Activated naive CD8-positive, alpha-beta T cell (primary cell): ENCODE measurements around the gene MED13.
A peak's percentile ranks its signal among the peaks of the same experiment; 100 is the strongest.

Experiments used
- H3K27ac Mint-ChIP-seq: one replicate; pipeline ENCODE4 v1.8.0; 2021; ENCODE audit warnings: mixed read lengths
- H3K27me3 Mint-ChIP-seq: one replicate; pipeline ENCODE4 v1.8.0; 2021; ENCODE audit warnings: mixed read lengths
- H3K36me3 Mint-ChIP-seq: one replicate; pipeline ENCODE4 v1.8.0; 2021; ENCODE audit warnings: mixed read lengths
- H3K4me1 Mint-ChIP-seq: one replicate; pipeline ENCODE4 v1.8.0; 2021; ENCODE audit warnings: low read depth, mixed read lengths
- H3K4me3 Mint-ChIP-seq: one replicate; pipeline ENCODE4 v1.8.0; 2021; ENCODE audit warnings: mild to moderate bottlenecking, mixed read lengths
- H3K9me3 Mint-ChIP-seq: one replicate; pipeline ENCODE4 v1.8.0; 2021; ENCODE audit warnings: low read depth, mixed read lengths

MED13 gene

DNA sequence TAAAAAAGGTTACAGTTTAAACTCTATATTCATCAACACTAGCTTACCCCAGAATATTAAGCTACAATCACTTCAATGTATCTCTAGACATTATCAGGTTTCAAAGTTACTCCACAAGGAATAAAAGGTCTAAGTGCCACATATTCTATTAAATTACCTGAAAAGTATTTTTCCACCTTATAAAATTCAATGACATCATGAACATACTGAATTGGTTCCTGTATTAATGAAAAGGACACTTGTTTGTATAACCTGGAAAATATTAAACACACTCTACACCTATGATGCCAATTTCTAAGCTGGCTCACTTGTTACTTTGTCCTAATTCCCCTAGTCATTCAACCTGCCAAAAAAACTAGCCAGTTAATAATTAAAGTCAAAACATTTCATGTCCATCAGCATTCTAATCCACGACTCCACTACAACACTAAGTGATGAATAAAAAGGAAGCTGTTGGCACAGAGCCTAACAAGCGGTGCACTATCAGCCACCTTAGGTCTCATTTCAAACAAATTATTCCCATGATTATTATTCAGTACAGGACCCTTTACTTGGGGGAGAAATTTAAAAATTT is 12.2 kb downstream of the MED13 start:
- H3K9me3 Mint-ChIP-seq: no peaks in the 10 kb centered on the region
- H3K27me3 Mint-ChIP-seq: no peaks in the 10 kb centered on the region
- H3K4me3 Mint-ChIP-seq: no peak overlapping the region
- H3K36me3 Mint-ChIP-seq: peaks cover 4% of the 10 kb centered on the region
- H3K4me1 Mint-ChIP-seq: peaks cover 66% of the 10 kb centered on the region
- H3K27ac Mint-ChIP-seq: peak overlapping the region; percentile 28

DNA sequence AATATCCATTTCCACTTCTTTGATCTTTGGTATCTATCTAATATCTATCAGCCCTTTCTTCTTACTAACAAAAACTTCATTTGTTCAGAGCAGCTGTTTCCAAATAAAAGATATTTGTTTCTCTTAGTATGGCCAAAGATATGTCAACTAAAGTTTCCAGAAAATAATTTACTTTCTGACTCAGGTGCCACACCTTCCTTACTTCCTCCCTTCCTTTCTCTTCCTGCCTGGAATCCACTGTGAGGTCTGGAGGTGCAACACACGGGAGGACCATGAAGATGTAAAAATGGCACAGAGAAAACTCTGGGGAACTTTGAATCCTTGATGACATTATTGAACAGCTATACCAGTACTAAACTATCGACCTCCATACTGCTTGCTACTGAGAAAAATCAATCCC is 14.0 kb downstream of the MED13 start:
- Mint-ChIP-seq H3K4me3 (no peak overlapping the region), H3K27ac (peak overlapping the region; percentile 10), H3K36me3 (peaks cover 6% of the 10 kb centered on the region), H3K9me3 (no peaks in the 10 kb centered on the region), H3K4me1 (peaks cover 56% of the 10 kb centered on the region), H3K27me3 (no peaks in the 10 kb centered on the region)

- Mint-ChIP-seq H3K9me3 (no peaks in the 10 kb centered on the region), H3K4me3 (no peak overlapping the region), H3K27me3 (no peaks in the 10 kb centered on the region), H3K27ac (peak overlapping the region; percentile 25), H3K4me1 (peaks cover 59% of the 10 kb centered on the region), H3K36me3 (peaks cover 8% of the 10 kb centered on the region)
These were observed 15.8 kb downstream of the MED13 start for GRCh38 chr17:62049299-62049698.

GRCh38 chr17:62048262-62048661 is 16.8 kb downstream of the MED13 start:
- H3K4me1 Mint-ChIP-seq: peaks cover 62% of the 10 kb centered on the region
- H3K36me3 Mint-ChIP-seq: peaks cover 8% of the 10 kb centered on the region
- H3K4me3 Mint-ChIP-seq: no peak overlapping the region
- H3K9me3 Mint-ChIP-seq: no peaks in the 10 kb centered on the region
- no peaks in the 10 kb centered on the region for H3K27me3 Mint-ChIP-seq
- no peak overlapping the region for H3K27ac Mint-ChIP-seq

DNA sequence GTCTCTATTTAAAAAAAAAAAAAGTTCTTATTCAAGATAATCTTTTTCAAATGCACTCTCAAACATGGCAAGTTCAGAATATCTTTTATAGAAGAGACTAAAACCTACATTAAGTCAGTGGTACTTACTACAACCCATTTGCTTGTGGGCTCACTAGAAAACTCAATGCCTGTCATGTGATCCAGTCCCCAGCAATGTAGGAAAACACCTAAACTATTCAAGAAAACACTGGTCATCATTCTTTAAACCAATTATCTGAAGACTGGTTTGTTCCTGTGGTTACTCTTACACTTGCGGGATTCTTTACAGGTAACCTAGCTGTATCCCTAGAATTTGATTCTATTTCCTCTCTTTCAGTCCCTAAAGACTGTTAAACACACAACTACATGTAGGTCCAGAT is 19.6 kb downstream of the MED13 start:
- H3K27ac Mint-ChIP-seq: peak overlapping the region; percentile 41
- peaks cover 62% of the 10 kb centered on the region for H3K4me1 Mint-ChIP-seq
- no peak overlapping the region for H3K4me3 Mint-ChIP-seq
- H3K36me3 Mint-ChIP-seq: peaks cover 4% of the 10 kb centered on the region
- no peaks in the 10 kb centered on the region for H3K9me3 Mint-ChIP-seq
- H3K27me3 Mint-ChIP-seq: no peaks in the 10 kb centered on the region

GRCh38 chr17:62045109-62045508 is 20.0 kb downstream of the MED13 start:
- Mint-ChIP-seq H3K9me3 (no peaks in the 10 kb centered on the region), H3K36me3 (peaks cover 4% of the 10 kb centered on the region), H3K4me1 (peaks cover 62% of the 10 kb centered on the region), H3K27me3 (no peaks in the 10 kb centered on the region), H3K4me3 (no peak overlapping the region), H3K27ac (peak overlapping the region; percentile 41)

DNA sequence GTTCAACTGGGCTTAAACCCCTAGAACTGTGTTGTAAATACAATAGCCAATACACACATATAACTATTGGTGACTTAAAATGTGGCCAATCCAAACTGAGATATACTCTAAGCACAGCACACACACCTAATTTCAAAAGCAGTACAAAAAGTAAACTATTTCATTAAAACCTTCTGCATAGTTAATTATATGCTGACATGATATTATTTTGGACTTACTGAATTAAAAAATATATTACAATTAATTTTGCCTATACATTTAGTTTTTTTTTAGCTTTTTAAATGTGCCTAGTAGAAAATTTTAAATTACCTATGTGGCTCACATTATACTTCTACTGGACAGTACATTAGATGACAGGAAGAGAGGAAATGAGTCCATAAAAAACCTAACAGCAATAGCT is 21.5 kb downstream of the MED13 start:
- H3K27ac Mint-ChIP-seq: no peak overlapping the region
- H3K9me3 Mint-ChIP-seq: no peaks in the 10 kb centered on the region
- H3K27me3 Mint-ChIP-seq: no peaks in the 10 kb centered on the region
- H3K36me3 Mint-ChIP-seq: peaks cover 4% of the 10 kb centered on the region
- H3K4me3 Mint-ChIP-seq: no peak overlapping the region
- peaks cover 61% of the 10 kb centered on the region for H3K4me1 Mint-ChIP-seq

DNA sequence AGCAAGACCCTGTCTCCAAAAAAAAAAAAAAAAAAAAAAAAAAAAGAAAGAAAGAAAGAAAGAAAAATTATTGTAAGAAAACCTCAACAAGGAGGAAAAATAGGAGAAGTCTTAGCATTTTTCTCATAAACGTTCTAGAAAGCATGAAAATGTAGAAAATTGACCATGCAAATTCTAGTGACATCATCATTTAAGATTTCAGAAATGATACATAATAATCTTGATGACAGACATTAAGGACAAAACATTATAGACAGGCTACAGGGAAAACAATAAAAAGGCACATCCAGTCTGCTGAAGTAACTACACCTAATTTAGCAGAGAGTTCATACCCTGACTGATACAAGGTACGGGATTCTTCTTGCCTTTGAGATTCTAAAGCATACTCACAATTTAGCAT is 21.9 kb downstream of the MED13 start:
- Mint-ChIP-seq H3K4me3 (no peak overlapping the region), H3K27me3 (no peaks in the 10 kb centered on the region), H3K36me3 (peaks cover 4% of the 10 kb centered on the region), H3K9me3 (no peaks in the 10 kb centered on the region), H3K27ac (no peak overlapping the region), H3K4me1 (peaks cover 60% of the 10 kb centered on the region)

- H3K27ac Mint-ChIP-seq: no peak overlapping the region
- H3K9me3 Mint-ChIP-seq: no peaks in the 10 kb centered on the region
- H3K36me3 Mint-ChIP-seq: no peaks in the 10 kb centered on the region
- no peak overlapping the region for H3K4me3 Mint-ChIP-seq
- no peaks in the 10 kb centered on the region for H3K27me3 Mint-ChIP-seq
- peaks cover 41% of the 10 kb centered on the region for H3K4me1 Mint-ChIP-seq
These were observed 26.8 kb downstream of the MED13 start for GRCh38 chr17:62038248-62038647.

GRCh38 chr17:62033317-62033716 is 31.8 kb downstream of the MED13 start:
- no peaks in the 10 kb centered on the region for H3K9me3 Mint-ChIP-seq
- peaks cover 9% of the 10 kb centered on the region for H3K36me3 Mint-ChIP-seq
- no peak overlapping the region for H3K27ac Mint-ChIP-seq
- H3K27me3 Mint-ChIP-seq: no peaks in the 10 kb centered on the region
- H3K4me3 Mint-ChIP-seq: no peak overlapping the region
- H3K4me1 Mint-ChIP-seq: peaks cover 19% of the 10 kb centered on the region

DNA sequence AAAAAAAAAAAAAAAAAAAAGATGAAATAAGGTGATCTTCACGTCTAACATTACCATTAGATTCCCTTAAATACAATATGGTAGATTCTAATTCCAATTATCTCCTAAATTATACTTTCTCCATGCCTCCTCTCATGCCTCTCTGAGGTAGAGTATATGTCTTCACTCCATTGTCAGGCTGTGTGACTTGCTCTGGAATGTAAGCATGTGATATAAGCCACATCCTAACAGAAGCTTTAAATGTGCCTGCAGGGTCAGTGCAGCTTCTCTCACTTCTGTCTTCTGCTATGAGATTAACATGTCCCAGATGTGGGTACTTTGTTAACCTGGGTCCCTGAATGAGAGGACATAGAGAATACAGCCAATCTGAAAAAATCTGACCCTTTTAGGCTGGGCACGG is 32.6 kb downstream of the MED13 start:
- Mint-ChIP-seq H3K36me3 (peaks cover 14% of the 10 kb centered on the region), H3K27ac (no peak overlapping the region), H3K27me3 (no peaks in the 10 kb centered on the region), H3K4me3 (no peak overlapping the region), H3K4me1 (peaks cover 24% of the 10 kb centered on the region), H3K9me3 (no peaks in the 10 kb centered on the region)

DNA sequence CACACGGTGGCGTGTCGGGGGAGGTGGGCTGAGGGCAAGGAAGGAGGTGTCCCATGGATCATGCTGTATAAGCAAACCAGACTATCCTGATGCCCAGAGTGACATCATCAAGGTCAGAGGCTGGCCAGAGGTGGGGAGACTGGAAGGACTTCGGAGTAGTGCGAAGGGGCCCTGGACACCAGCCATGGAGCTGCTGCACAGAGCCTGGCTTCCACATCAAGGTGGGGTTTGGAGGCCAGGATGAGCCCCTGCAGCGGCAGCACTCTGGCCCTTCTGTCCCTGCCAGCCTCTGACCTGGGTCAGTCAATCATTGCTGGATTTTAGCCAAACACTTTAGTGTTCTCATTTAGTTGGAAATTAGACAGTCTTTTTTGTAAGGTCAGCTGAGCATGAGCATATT is 34.8 kb downstream of the MED13 start:
- Mint-ChIP-seq H3K36me3 (peaks cover 17% of the 10 kb centered on the region), H3K9me3 (no peaks in the 10 kb centered on the region), H3K4me3 (no peak overlapping the region), H3K4me1 (peaks cover 31% of the 10 kb centered on the region), H3K27ac (no peak overlapping the region), H3K27me3 (no peaks in the 10 kb centered on the region)

- no peaks in the 10 kb centered on the region for H3K27me3 Mint-ChIP-seq
- H3K36me3 Mint-ChIP-seq: peaks cover 15% of the 10 kb centered on the region
- H3K9me3 Mint-ChIP-seq: no peaks in the 10 kb centered on the region
- no peak overlapping the region for H3K4me3 Mint-ChIP-seq
- H3K4me1 Mint-ChIP-seq: peaks cover 18% of the 10 kb centered on the region
- H3K27ac Mint-ChIP-seq: no peak overlapping the region
These were observed 40.2 kb downstream of the MED13 start for GRCh38 chr17:62024866-62025265.

DNA sequence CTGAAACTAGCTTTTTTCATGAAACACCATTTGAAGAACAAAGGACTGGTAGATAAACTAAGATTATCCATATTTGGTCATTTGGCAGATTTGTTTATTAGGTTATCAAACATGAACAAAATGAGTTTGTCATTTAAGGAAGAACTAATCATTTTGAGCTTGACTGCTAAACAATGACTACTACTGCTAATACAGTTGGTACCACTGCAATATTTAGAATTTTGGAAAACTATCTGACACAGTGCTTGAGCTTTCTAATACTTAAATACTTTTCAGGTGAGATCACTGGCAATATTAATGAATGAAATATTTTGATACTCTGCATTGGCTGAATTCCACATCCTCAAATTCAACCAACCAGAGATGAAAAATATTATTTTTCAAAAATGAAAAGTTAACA is 47.2 kb downstream of the MED13 start:
- Mint-ChIP-seq H3K9me3 (no peaks in the 10 kb centered on the region), H3K27ac (no peak overlapping the region), H3K27me3 (no peaks in the 10 kb centered on the region), H3K4me3 (no peak overlapping the region), H3K4me1 (peaks cover 6% of the 10 kb centered on the region), H3K36me3 (peaks cover 13% of the 10 kb centered on the region)

DNA sequence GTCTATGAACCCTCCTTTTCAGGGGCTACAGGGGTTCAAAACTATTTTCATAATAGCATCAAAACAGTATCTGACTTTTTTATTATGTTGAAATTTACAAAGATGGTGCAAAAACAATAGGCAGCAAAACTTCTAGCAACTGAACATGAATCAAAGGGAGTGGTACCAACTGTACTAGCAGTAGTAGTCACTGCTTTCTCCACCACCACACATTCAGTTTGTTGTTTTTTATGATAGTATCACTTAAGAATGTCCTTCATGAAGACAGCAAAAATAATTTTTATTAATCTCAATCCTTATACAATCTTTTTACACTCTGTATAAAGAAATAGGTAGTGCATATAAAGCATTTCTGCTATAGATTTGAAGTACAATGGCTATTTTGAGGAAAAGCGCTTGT is 47.6 kb downstream of the MED13 start:
- Mint-ChIP-seq H3K4me3 (no peak overlapping the region), H3K36me3 (peaks cover 13% of the 10 kb centered on the region), H3K27me3 (no peaks in the 10 kb centered on the region), H3K4me1 (peaks cover 6% of the 10 kb centered on the region), H3K9me3 (no peaks in the 10 kb centered on the region), H3K27ac (no peak overlapping the region)

DNA sequence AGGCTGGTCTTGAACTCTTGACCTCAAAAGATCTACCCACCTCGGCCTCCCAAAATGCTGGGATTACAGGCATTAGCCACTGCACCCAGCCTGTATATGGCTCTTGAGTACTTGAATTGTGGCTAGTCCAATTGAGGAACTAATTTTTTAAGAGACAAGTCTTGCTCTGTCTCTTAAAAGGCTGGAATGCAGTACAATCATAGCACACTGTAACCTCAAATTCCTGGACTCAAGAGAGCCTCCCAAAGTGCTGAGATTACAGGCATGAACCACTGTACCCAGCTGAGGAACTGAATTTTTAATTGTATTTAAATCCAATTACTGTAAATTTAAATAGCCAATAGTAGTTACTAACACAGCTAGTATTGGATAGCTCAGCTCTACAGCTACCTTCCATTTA is 50.6 kb downstream of the MED13 start:
- Mint-ChIP-seq H3K4me1 (peaks cover 12% of the 10 kb centered on the region), H3K27me3 (no peaks in the 10 kb centered on the region), H3K27ac (no peak overlapping the region), H3K4me3 (no peak overlapping the region), H3K36me3 (peaks cover 16% of the 10 kb centered on the region), H3K9me3 (no peaks in the 10 kb centered on the region)
